ENCODE data around the gene UBE4A. TPM values are rescaled to one million over a fixed set of nuclear protein-coding genes. Genes with fewer than 3 reads are reported as not detected.

Gene UBE4A
- total RNA-seq, 2 donors from 2014 or later = 39.6 to 42.6 TPM

GRCh38 chr11:118310781-118311485, 48.5 kb upstream of the UBE4A start:
- Mint-ChIP-seq H3K4me1 (peaks cover 24% of the 10 kb centered on the region), H3K36me3 (ENCODE audit: low read depth) (no peaks in the 10 kb centered on the region), H3K4me3 (no peak overlapping the region), H3K27ac (no peak overlapping the region), H3K9me3 (no peaks in the 10 kb centered on the region), H3K27me3 (ENCODE audit: insufficient read depth) (peaks cover 13% of the 10 kb centered on the region)
- Histone ChIP-seq H3K9ac (ENCODE audit: extremely low read depth, low read length, poor library complexity, severe bottlenecking) (no peak overlapping the region), H3K27ac (ENCODE audit: low read depth, low read length) (no peak overlapping the region), H3K27me3 (ENCODE audit: control insufficient read depth, insufficient read depth, low read length, poor library complexity, severe bottlenecking) (no peaks in the 10 kb centered on the region), H3K4me1 (ENCODE audit: control insufficient read depth, insufficient read depth, low read length) (peaks cover 20% of the 10 kb centered on the region), H3K9me3 (ENCODE audit: control insufficient read depth, low read length) (no peaks in the 10 kb centered on the region), H3K36me3 (ENCODE audit: control insufficient read depth, insufficient read depth, low read length) (no peaks in the 10 kb centered on the region), H3K4me3 (ENCODE audit: low read length) (no peak overlapping the region)
- no peak for DNase-seq
- 83% methylated on average over 1 of the region's 3 CpGs; no CpG with 5 or more reads in 1 of the 2 experiments for WGBS, 2 experiments (ENCODE audit: insufficient coverage in 1 of 2, insufficient read length in 1 of 2)
- no peak for TF ChIP-seq CTCF (conservative IDR thresholded peaks at IDR 0.05)

GRCh38 chr11:118311518-118311917, 47.9 kb upstream of the UBE4A start:
- no peaks in the 10 kb centered on the region for H3K36me3 Mint-ChIP-seq (ENCODE audit: low read depth)
- H3K9ac ChIP-seq (ENCODE audit: extremely low read depth, low read length, poor library complexity, severe bottlenecking) = no peak overlapping the region
- H3K27me3 ChIP-seq (ENCODE audit: control insufficient read depth, insufficient read depth, low read length, poor library complexity, severe bottlenecking) = no peaks in the 10 kb centered on the region
- H3K4me3 ChIP-seq (ENCODE audit: low read length) = no peak overlapping the region
- no peak for TF ChIP-seq CTCF (conservative IDR thresholded peaks at IDR 0.05)
- no peak overlapping the region for H3K4me3 Mint-ChIP-seq
- H3K9me3 ChIP-seq (ENCODE audit: control insufficient read depth, low read length) = no peaks in the 10 kb centered on the region
- peaks cover 13% of the 10 kb centered on the region for H3K27me3 Mint-ChIP-seq (ENCODE audit: insufficient read depth)
- H3K27ac Mint-ChIP-seq = no peak overlapping the region
- WGBS, 2 experiments (ENCODE audit: insufficient coverage in 1 of 2, insufficient read length in 1 of 2) = 86 to 87% methylated on average over 3 to 4 of the region's 4 CpGs
- no peaks in the 10 kb centered on the region for H3K9me3 Mint-ChIP-seq
- peaks cover 20% of the 10 kb centered on the region for H3K4me1 ChIP-seq (ENCODE audit: control insufficient read depth, insufficient read depth, low read length)
- H3K4me1 Mint-ChIP-seq = peaks cover 30% of the 10 kb centered on the region
- no peaks in the 10 kb centered on the region for H3K36me3 ChIP-seq (ENCODE audit: control insufficient read depth, insufficient read depth, low read length)
- no peak overlapping the region for H3K27ac ChIP-seq (ENCODE audit: low read depth, low read length)
- DNase-seq = no peak

GRCh38 chr11:118312328-118312727, 47.1 kb upstream of the UBE4A start:
- Histone ChIP-seq H3K27ac (ENCODE audit: low read depth, low read length) (no peak overlapping the region), H3K36me3 (ENCODE audit: control insufficient read depth, insufficient read depth, low read length) (no peaks in the 10 kb centered on the region), H3K27me3 (ENCODE audit: control insufficient read depth, insufficient read depth, low read length, poor library complexity, severe bottlenecking) (no peaks in the 10 kb centered on the region), H3K9me3 (ENCODE audit: control insufficient read depth, low read length) (no peaks in the 10 kb centered on the region), H3K9ac (ENCODE audit: extremely low read depth, low read length, poor library complexity, severe bottlenecking) (no peak overlapping the region), H3K4me3 (ENCODE audit: low read length) (no peak overlapping the region), H3K4me1 (ENCODE audit: control insufficient read depth, insufficient read depth, low read length) (peaks cover 20% of the 10 kb centered on the region)
- no peak for TF ChIP-seq CTCF (conservative IDR thresholded peaks at IDR 0.05)
- DNase-seq = no peak
- H3K36me3 Mint-ChIP-seq (ENCODE audit: low read depth) = no peaks in the 10 kb centered on the region
- H3K4me1 Mint-ChIP-seq = peaks cover 38% of the 10 kb centered on the region
- no peak overlapping the region for H3K27ac Mint-ChIP-seq
- 96 to 100% methylated on average over 2 of the region's 2 CpGs for WGBS, 2 experiments (ENCODE audit: insufficient coverage in 1 of 2, insufficient read length in 1 of 2)
- H3K9me3 Mint-ChIP-seq = peaks cover 4% of the 10 kb centered on the region
- no peak overlapping the region for H3K4me3 Mint-ChIP-seq
- H3K27me3 Mint-ChIP-seq (ENCODE audit: insufficient read depth) = peaks cover 13% of the 10 kb centered on the region

Measured in endodermal cell (in vitro differentiated cells).